OCI-LY3 (cell line): ENCODE results near the gene ETV6.

Source experiments
- CTCF ChIP-seq: fragments of 200-600, 300-600 bp; sonication (generic); IDR thresholded peaks from 2 replicates; pipeline ENCODE4 v1.5.1; 2014; ENCODE audit warnings: antibody characterized with exemption, low read length, low read depth
- EZH2phosphoT487 ChIP-seq: fragments of 200-600 bp; shearing (Covaris generic); IDR thresholded peaks from 2 replicates; pipeline ENCODE4 v1.6.1; 2018; ENCODE audit warnings: antibody characterized with exemption, mixed run types, low read depth

GRCh38 chr12:11677093-11677492 is 27.6 kb downstream of the ETV6 start:
- TF ChIP-seq CTCF (no peak), EZH2phosphoT487 (no peak)
